ENCODE data around the gene SLC48A1.
A peak's percentile ranks its signal among the peaks of the same experiment; 100 is the strongest.

SLC48A1 gene

DNA sequence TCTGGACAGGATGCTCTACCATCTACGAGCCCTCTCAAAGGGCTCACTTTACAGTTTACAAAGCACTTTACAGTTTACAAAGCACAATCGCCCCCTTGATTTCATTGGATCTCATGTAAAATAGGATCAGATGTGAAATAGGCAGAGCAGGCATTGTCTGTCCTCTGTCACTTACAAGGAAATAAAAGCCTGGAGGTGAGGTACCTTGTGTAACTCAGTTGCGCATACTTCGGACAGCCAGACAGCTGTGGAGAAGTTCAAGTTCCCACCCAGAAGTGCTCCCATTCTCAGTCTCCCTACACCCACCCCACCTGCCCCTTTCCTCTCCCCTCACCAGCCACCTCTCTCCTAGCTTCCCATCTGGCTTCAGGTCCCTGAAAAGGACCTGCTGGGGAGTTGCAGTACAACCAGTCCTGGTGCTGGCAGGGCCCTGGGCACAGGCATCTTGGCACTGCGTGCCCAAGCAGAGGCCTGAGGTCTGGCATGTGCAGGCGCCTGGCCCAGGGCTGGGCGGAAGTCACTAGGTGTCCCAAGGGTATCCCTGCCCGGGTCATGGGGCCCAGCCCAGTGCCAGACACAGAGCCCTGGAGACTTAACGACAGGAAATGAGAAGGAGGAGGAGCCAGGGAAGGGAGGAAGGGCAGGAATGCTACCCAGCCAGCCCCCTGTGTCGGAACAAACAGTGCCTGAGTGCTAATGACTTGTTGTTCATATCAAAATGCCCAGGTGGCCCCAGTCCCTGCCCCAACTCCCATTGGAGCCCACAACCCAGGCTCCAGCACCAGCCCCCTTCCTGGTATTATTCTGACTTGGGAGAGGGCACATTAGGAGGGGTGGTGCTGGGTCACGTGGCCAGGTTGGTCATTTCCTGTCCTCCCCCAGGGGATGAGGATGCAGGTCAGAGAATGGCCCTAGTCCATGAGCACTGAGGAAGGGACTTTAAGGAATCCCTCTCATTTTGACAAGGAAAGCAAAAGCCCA, 19.7 kb upstream of the SLC48A1 start:
- peak; percentile 85 for DNase-seq
- Histone ChIP-seq H3K9me3 (no peaks in the 10 kb centered on the region), H3K4me1 (peaks cover 48% of the 10 kb centered on the region), H3K36me3 (no peaks in the 10 kb centered on the region), H3K27me3 (no peaks in the 10 kb centered on the region), H3K4me3 (ENCODE audit: low read depth, low read length) (no peak overlapping the region)
- no peak for TF ChIP-seq CTCF (IDR thresholded peaks at IDR 0.05; ENCODE audit: low read depth, low read length)

GRCh38 chr12:47754126-47754525, 18.9 kb upstream of the SLC48A1 start:
- H3K27me3 ChIP-seq = no peaks in the 10 kb centered on the region
- no peaks in the 10 kb centered on the region for H3K36me3 ChIP-seq
- H3K4me3 ChIP-seq (ENCODE audit: low read depth, low read length) = no peak overlapping the region
- no peaks in the 10 kb centered on the region for H3K9me3 ChIP-seq
- DNase-seq = no peak
- no peak for TF ChIP-seq CTCF (IDR thresholded peaks at IDR 0.05; ENCODE audit: low read depth, low read length)
- H3K4me1 ChIP-seq = peaks cover 51% of the 10 kb centered on the region

GRCh38 chr12:47754881-47755280, 18.2 kb upstream of the SLC48A1 start:
- Histone ChIP-seq H3K9me3 (no peaks in the 10 kb centered on the region), H3K27me3 (no peaks in the 10 kb centered on the region), H3K4me1 (peaks cover 51% of the 10 kb centered on the region), H3K4me3 (ENCODE audit: low read depth, low read length) (no peak overlapping the region), H3K36me3 (no peaks in the 10 kb centered on the region)
- TF ChIP-seq CTCF (IDR thresholded peaks at IDR 0.05; ENCODE audit: low read depth, low read length) = no peak
- no peak for DNase-seq

DNA sequence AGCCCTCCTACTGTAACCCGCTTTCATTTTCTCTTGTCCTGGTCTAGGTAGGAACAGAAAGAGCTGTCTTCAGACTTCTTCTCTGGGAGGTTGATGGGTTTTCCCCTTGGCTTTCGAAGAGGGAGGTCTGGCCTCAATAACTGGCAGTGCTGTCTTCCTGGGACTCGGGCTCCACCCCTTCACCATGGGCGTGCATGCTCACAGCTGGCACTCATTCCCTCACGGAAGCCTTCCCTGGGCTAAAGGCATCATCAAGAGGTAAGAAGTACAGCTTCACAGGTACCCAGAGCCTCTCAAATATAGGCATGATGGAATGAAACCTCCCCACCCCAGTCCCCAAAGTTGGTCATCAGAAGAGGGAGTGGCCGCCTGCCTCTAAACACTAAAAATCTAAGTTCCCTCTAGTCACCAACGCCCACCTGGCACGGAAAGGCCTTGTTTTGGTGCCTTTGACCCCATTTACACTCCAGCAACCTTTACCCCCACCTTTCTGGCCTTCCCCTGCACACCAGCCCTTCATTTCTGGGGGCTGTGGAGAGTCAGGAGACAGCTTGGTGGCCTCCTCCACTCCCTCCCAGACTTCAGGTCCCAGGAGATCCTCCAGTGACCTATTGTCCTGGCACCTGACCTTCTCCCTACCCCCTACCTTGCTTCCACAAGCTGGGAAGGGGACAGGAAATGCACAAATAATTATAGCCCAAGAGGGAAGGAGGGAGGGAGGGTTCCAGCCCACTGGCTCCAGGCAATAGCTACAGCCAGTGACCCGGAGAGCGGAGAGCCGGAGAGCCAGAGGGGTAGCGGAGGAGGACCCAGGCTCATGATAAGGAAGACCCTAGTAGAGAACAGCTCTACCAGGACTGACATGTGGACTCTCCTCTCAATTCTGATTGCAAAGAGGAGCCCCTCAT, 17.1 kb upstream of the SLC48A1 start:
- no peak overlapping the region for H3K4me3 ChIP-seq (ENCODE audit: low read depth, low read length)
- no peak for TF ChIP-seq CTCF (IDR thresholded peaks at IDR 0.05; ENCODE audit: low read depth, low read length)
- no peak for DNase-seq
- H3K36me3 ChIP-seq = no peaks in the 10 kb centered on the region
- peaks cover 51% of the 10 kb centered on the region for H3K4me1 ChIP-seq
- no peaks in the 10 kb centered on the region for H3K9me3 ChIP-seq
- H3K27me3 ChIP-seq = no peaks in the 10 kb centered on the region

- Histone ChIP-seq H3K4me1 (peaks cover 57% of the 10 kb centered on the region), H3K4me3 (ENCODE audit: low read depth, low read length) (no peak overlapping the region), H3K9me3 (no peaks in the 10 kb centered on the region), H3K27me3 (no peaks in the 10 kb centered on the region), H3K36me3 (no peaks in the 10 kb centered on the region)
- no peak for DNase-seq
- no peak for TF ChIP-seq CTCF (IDR thresholded peaks at IDR 0.05; ENCODE audit: low read depth, low read length)
These were observed 15.6 kb upstream of the SLC48A1 start for GRCh38 chr12:47757364-47757839.
